GM23338 (cell line): ENCODE measurements around the gene SF1. TPM values are rescaled to one million over a fixed set of nuclear protein-coding genes. Genes with fewer than 3 reads are reported as not detected.

Experiments
- ATAC-seq: fragments of 200-7000 bp; cut with Tn5 transposase; 3 replicates; pipeline ENCODE4 v1.9.1; 2020
- DNase-seq: peaks from one replicate; pipeline ENCODE4 v3.0.0-alpha.2; 2015; ENCODE audit warnings: low spot score
- H2AFZ ChIP-seq: fragments of 200-600 bp; sonication (generic); 2 replicates; pipeline ENCODE4 v1.8.0; 2016; ENCODE audit warnings: antibody characterized with exemption, mild to moderate bottlenecking, moderate library complexity
- H3F3A ChIP-seq: fragments of 200-600 bp; sonication (generic); replicated peaks from 2 replicates; pipeline ENCODE4 v1.8.0; 2017; ENCODE audit warnings: antibody characterized with exemption, mixed run types, low read depth
- H3K27ac ChIP-seq: fragments of 200-600 bp; sonication (generic); 2 replicates; pipeline ENCODE4 v1.6.1; 2016; ENCODE audit warnings: low read depth
- H3K27me3 ChIP-seq: fragments of 200-600 bp; sonication (generic); 2 replicates; pipeline ENCODE4 v1.8.0; 2016; ENCODE audit warnings: mild to moderate bottlenecking, mixed run types, moderate library complexity; ENCODE audit not compliant: insufficient read depth
- H3K36me3 ChIP-seq: fragments of 200-600 bp; sonication (generic); 2 replicates; pipeline ENCODE4 v1.8.0; 2016; ENCODE audit warnings: mild to moderate bottlenecking; ENCODE audit not compliant: insufficient read depth
- H3K4me1 ChIP-seq: fragments of 200-600 bp; sonication (generic); 2 replicates; pipeline ENCODE4 v1.8.0; 2016; ENCODE audit warnings: mild to moderate bottlenecking, moderate library complexity; ENCODE audit not compliant: insufficient read depth
- H3K4me2 ChIP-seq: fragments of 200-600 bp; sonication (generic); 2 replicates; pipeline ENCODE4 v1.7.1; 2017; ENCODE audit warnings: mixed run types
- H3K4me3 ChIP-seq: fragments of 200-600 bp; sonication (generic); 2 replicates; pipeline ENCODE4 v1.6.1; 2016; ENCODE audit warnings: mixed run types
- H3K79me2 ChIP-seq: fragments of 200-600 bp; sonication (generic); replicated peaks from 2 replicates; pipeline ENCODE4 v1.8.0; 2017; ENCODE audit warnings: mild to moderate bottlenecking; ENCODE audit not compliant: insufficient read depth
- H3K9me2 ChIP-seq: fragments of 200-600 bp; sonication (generic); 2 replicates; pipeline ENCODE4 v1.8.0; 2017; ENCODE audit not compliant: insufficient read depth
- H4K20me1 ChIP-seq: fragments of 200-600 bp; sonication (generic); replicated peaks from 2 replicates; pipeline ENCODE4 v1.8.0; 2017; ENCODE audit warnings: mild to moderate bottlenecking; ENCODE audit not compliant: insufficient read depth
- H3K27ac Mint-ChIP-seq: 2 replicates; pipeline ENCODE4 v1.8.0; 2020; ENCODE audit warnings: inconsistent platforms, mild to moderate bottlenecking, moderate library complexity, mixed read lengths
- H3K27me3 Mint-ChIP-seq: 3 replicates; pipeline ENCODE4 v1.8.0; 2022; ENCODE audit warnings: low read depth, mild to moderate bottlenecking, moderate library complexity, mixed read lengths, inconsistent platforms; ENCODE audit not compliant: insufficient read depth, poor library complexity
- H3K36me3 Mint-ChIP-seq: 3 replicates; pipeline ENCODE4 v1.8.0; 2021; ENCODE audit warnings: low read depth, mild to moderate bottlenecking, inconsistent platforms, moderate library complexity, mixed read lengths
- H3K4me1 Mint-ChIP-seq: 3 replicates; pipeline ENCODE4 v1.8.0; 2020; ENCODE audit warnings: mild to moderate bottlenecking, inconsistent platforms, mixed read lengths
- H3K4me3 Mint-ChIP-seq: 3 replicates; pipeline ENCODE4 v1.8.0; 2021; ENCODE audit warnings: moderate library complexity, mild to moderate bottlenecking, inconsistent platforms, mixed read lengths
- H3K9me3 Mint-ChIP-seq: 3 replicates; pipeline ENCODE4 v1.8.0; 2020; ENCODE audit warnings: moderate library complexity, mild to moderate bottlenecking, inconsistent platforms, mixed read lengths
- EZH2phosphoT487 ChIP-seq: fragments of 200-600 bp; sonication (generic); IDR thresholded peaks from one replicate; pipeline ENCODE4 v1.8.1; 2018; ENCODE audit warnings: antibody characterized with exemption; ENCODE audit not compliant: unreplicated experiment
- JUNB ChIP-seq: IDR thresholded peaks from one replicate; pipeline ENCODE4 v1.6.1; 2016; ENCODE audit warnings: antibody characterized with exemption; ENCODE audit not compliant: unreplicated experiment
- POLR2AphosphoS5 ChIP-seq: IDR thresholded peaks from 2 replicates; pipeline ENCODE4 v1.6.1; 2016; ENCODE audit warnings: antibody characterized with exemption, low read depth
- STAT1 ChIP-seq: IDR thresholded peaks from one replicate; pipeline ENCODE4 v1.6.1; 2016; ENCODE audit warnings: antibody characterized with exemption; ENCODE audit not compliant: unreplicated experiment
- ZNF331 ChIP-seq: fragments of 250-450 bp; sonication (Bioruptor Pico); IDR thresholded peaks from 2 replicates; pipeline ENCODE4 v1.5.0; 2020; ENCODE audit warnings: low read depth, mild to moderate bottlenecking, moderate library complexity
- polyA plus RNA-seq: library from polyadenylated mRNA; unstranded; fragments of >200 nt; fragmentation: Nextera tagmentation; extraction: Ambion mirVana; gene quantifications from 2 replicates; pipeline ENCODE4 v1.2.1, GENCODE V29; 2016
- total RNA-seq: library from RNA; depleted of rRNA; stranded (reverse); fragments of >200 nt; shearing (Covaris generic); gene quantifications from 2 replicates; pipeline ENCODE4 v1.2.3, GENCODE V29; 2014
- TF ChIP-seq, protein P1 (sequence below): fragments of 250-450 bp; sonication (Bioruptor Pico); IDR thresholded peaks from 2 replicates; pipeline ENCODE4 v1.5.0; 2020; ENCODE audit warnings: mild to moderate bottlenecking, moderate library complexity

Gene SF1
- total and polyA plus RNA-seq, 2 experiments from 2014 or later, result 76.9 to 252 TPM

DNA sequence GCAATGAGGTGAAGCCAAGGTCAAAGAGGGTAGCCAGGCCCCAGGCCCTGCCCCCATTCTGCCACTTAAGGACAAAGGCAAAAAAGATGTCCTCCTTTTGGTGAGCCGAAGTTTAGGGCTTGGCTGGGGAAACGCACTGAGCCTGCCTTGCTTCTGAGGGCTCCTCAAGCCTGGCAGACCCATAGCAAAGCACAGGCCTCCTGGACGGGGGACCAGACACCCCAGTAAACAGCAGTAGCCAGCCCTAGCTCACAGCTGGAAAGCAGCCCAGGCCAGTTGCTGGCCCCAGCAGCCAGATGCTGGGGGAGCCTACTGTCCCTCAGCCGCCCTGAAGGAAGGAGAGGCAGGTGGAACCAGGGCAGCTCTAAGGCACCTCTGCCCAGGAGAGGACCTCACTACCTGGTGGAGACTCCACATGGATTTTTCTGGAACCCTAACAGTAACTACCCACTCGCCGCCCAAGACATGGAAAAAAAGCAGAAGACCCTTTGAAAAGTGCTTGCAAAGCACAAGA, 14.8 kb downstream of the SF1 start:
- ATAC-seq, result peak; percentile 0
- no peaks in the 10 kb centered on the region; the same call in 1 of the 3 replicates for H3K9me3 Mint-ChIP-seq
- no peaks in the 10 kb centered on the region for H3K9me2 ChIP-seq
- peaks cover 66% of the 10 kb centered on the region for H3K4me1 ChIP-seq
- H3K4me3 Mint-ChIP-seq, result peak overlapping the region; percentile 51; the same call in 2 of the 3 replicates
- H3K36me3 Mint-ChIP-seq, result peaks cover 60% of the 10 kb centered on the region
- DNase-seq, result peak; percentile 52
- peaks cover 67% of the 10 kb centered on the region for H3F3A ChIP-seq
- no peak for TF ChIP-seq ZNF331 (CRISPR knock-in tag)
- TF ChIP-seq, protein P1, sequence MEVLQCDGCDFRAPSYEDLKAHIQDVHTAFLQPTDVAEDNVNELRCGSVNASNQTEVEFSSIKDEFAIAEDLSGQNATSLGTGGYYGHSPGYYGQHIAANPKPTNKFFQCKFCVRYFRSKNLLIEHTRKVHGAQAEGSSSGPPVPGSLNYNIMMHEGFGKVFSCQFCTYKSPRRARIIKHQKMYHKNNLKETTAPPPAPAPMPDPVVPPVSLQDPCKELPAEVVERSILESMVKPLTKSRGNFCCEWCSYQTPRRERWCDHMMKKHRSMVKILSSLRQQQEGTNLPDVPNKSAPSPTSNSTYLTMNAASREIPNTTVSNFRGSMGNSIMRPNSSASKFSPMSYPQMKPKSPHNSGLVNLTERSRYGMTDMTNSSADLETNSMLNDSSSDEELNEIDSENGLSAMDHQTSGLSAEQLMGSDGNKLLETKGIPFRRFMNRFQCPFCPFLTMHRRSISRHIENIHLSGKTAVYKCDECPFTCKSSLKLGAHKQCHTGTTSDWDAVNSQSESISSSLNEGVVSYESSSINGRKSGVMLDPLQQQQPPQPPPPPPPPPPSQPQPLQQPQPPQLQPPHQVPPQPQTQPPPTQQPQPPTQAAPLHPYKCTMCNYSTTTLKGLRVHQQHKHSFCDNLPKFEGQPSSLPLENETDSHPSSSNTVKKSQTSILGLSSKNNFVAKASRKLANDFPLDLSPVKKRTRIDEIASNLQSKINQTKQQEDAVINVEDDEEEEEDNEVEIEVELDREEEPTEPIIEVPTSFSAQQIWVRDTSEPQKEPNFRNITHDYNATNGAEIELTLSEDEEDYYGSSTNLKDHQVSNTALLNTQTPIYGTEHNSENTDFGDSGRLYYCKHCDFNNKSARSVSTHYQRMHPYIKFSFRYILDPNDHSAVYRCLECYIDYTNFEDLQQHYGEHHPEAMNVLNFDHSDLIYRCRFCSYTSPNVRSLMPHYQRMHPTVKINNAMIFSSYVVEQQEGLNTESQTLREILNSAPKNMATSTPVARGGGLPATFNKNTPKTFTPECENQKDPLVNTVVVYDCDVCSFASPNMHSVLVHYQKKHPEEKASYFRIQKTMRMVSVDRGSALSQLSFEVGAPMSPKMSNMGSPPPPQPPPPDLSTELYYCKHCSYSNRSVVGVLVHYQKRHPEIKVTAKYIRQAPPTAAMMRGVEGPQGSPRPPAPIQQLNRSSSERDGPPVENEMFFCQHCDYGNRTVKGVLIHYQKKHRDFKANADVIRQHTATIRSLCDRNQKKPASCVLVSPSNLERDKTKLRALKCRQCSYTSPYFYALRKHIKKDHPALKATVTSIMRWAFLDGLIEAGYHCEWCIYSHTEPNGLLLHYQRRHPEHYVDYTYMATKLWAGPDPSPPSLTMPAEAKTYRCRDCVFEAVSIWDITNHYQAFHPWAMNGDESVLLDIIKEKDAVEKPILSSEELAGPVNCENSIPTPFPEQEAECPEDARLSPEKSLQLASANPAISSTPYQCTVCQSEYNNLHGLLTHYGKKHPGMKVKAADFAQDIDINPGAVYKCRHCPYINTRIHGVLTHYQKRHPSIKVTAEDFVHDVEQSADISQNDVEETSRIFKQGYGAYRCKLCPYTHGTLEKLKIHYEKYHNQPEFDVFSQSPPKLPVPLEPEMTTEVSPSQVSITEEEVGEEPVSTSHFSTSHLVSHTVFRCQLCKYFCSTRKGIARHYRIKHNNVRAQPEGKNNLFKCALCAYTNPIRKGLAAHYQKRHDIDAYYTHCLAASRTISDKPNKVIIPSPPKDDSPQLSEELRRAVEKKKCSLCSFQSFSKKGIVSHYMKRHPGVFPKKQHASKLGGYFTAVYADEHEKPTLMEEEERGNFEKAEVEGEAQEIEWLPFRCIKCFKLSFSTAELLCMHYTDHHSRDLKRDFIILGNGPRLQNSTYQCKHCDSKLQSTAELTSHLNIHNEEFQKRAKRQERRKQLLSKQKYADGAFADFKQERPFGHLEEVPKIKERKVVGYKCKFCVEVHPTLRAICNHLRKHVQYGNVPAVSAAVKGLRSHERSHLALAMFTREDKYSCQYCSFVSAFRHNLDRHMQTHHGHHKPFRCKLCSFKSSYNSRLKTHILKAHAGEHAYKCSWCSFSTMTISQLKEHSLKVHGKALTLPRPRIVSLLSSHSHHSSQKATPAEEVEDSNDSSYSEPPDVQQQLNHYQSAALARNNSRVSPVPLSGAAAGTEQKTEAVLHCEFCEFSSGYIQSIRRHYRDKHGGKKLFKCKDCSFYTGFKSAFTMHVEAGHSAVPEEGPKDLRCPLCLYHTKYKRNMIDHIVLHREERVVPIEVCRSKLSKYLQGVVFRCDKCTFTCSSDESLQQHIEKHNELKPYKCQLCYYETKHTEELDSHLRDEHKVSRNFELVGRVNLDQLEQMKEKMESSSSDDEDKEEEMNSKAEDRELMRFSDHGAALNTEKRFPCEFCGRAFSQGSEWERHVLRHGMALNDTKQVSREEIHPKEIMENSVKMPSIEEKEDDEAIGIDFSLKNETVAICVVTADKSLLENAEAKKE (CRISPR knock-in tag), result no peak
- peaks cover 47% of the 10 kb centered on the region for H3K27me3 Mint-ChIP-seq
- H3K79me2 ChIP-seq, result peaks cover 15% of the 10 kb centered on the region; the same call in 1 of the 2 replicates
- no peak overlapping the region for H2AFZ ChIP-seq
- peaks cover 25% of the 10 kb centered on the region for H3K36me3 ChIP-seq
- peaks cover 28% of the 10 kb centered on the region for H4K20me1 ChIP-seq
- H3K4me3 ChIP-seq, result peak overlapping the region; percentile 40
- H3K4me2 ChIP-seq, result peak overlapping the region; percentile 76
- no peaks in the 10 kb centered on the region for H3K27me3 ChIP-seq
- peak overlapping the region; percentile 93 for H3K27ac Mint-ChIP-seq
- H3K27ac ChIP-seq, result peak overlapping the region; percentile 96
- H3K4me1 Mint-ChIP-seq, result peaks cover 91% of the 10 kb centered on the region

DNA sequence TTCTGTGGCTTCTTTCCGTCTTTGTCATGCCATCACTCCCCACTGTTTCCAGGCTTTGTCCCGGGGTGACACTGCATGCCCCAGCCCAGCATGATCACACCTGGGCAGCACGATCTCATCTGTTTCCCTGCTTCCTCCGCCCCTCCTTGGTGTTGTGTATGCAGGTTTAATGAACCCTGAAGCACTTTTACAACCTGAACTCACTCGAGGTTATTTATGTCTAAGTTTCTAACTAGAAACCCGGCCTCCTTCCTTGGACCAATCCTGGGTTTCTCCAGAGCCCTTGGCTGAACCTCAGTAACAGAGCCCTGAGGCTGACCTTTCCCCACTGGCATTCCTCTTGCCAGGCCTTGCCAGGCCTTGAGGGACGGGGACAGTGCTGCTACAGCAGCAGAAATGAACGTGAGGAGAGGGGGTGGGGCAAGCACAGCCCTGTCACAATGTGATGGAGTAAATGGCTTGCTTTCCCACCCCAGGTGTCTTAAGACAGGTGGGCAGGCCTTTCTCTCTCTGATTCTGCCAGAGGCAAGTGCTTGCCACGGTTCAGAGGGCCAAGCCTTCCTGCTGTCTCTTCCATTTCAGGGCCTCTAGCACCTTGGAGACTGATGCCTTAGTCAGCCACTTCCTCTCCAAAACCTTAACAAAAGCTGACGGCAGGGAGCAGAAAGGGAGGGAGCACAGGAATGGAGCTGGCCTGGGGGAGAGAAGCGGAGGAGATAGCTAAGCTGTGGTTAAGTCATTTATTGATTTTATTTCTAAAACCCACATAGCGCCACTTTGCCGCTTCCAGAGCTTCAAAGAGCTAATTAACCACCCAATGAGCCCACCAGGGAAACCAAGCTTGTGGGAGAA, 15.4 kb downstream of the SF1 start:
- H3K79me2 ChIP-seq, result peaks cover 15% of the 10 kb centered on the region; the same call in 1 of the 2 replicates
- DNase-seq (peak; percentile 77), ATAC-seq (peak; percentile 40)
- no peak overlapping the region for H2AFZ ChIP-seq
- H3K27me3 ChIP-seq, result no peaks in the 10 kb centered on the region
- H3K9me3 Mint-ChIP-seq, result no peaks in the 10 kb centered on the region; the same call in 1 of the 3 replicates
- TF ChIP-seq EZH2phosphoT487, result no peak
- no peak for TF ChIP-seq ZNF331 (CRISPR knock-in tag)
- TF ChIP-seq JUNB, result no peak
- TF ChIP-seq STAT1, result no peak
- 0 out of 2 replicates have a peak, but pooled peaks have one; percentile 29 for TF ChIP-seq POLR2AphosphoS5
- H3K4me1 ChIP-seq, result peaks cover 66% of the 10 kb centered on the region
- peaks cover 48% of the 10 kb centered on the region for H3K27me3 Mint-ChIP-seq
- peaks cover 88% of the 10 kb centered on the region for H3K4me1 Mint-ChIP-seq
- H3K27ac ChIP-seq, result peak overlapping the region; percentile 96
- H3K9me2 ChIP-seq, result no peaks in the 10 kb centered on the region
- H3K4me3 Mint-ChIP-seq, result peak overlapping the region; percentile 51
- H3K4me2 ChIP-seq, result peak overlapping the region; percentile 76
- H3F3A ChIP-seq, result peaks cover 60% of the 10 kb centered on the region
- peak overlapping the region; percentile 40 for H3K4me3 ChIP-seq
- peaks cover 21% of the 10 kb centered on the region for H4K20me1 ChIP-seq
- peaks cover 18% of the 10 kb centered on the region for H3K36me3 ChIP-seq
- peaks cover 53% of the 10 kb centered on the region for H3K36me3 Mint-ChIP-seq
- H3K27ac Mint-ChIP-seq, result peak overlapping the region; percentile 93
